Body of pancreas (tissue), 4 donors: Measurements from ENCODE around the gene PHTF2. TPM values are rescaled to one million over a fixed set of nuclear protein-coding genes. Genes with fewer than 3 reads are reported as not detected.
A peak's percentile ranks its signal among the peaks of the same experiment; 100 is the strongest.

Source experiments
- ATAC-seq: fragments of 150-250 bp; one replicate; pipeline ENCODE4 v1.9.1; 2016
- DNase-seq, 4 donors: peaks; one replicate each; pipeline ENCODE4 v3.0.0-alpha.2; 2019
- H3K27ac ChIP-seq, 4 donors: fragments of 200-600 bp; sonication (generic); 1 replicate in 3 of 4; 2 replicates in 1 of 4; pipeline versions ENCODE4 v1.5.1 to v1.6.1; 2016 to 2019; ENCODE audit warnings: mild to moderate bottlenecking in 1 of 4, mixed read lengths in 1 of 4, moderate library complexity in 1 of 4
- H3K27me3 ChIP-seq, 2 donors: fragments of 200-600 bp; sonication (generic); one replicate each; pipeline ENCODE4 v1.6.0; 2016; ENCODE audit warnings: mild to moderate bottlenecking in 1 of 2
- H3K36me3 ChIP-seq, 2 donors: fragments of 200-600 bp; sonication (generic); replicated peaks in 1 of 2; 2 replicates each; pipeline ENCODE4 v1.5.1; 2016; ENCODE audit warnings: low read depth in 2 of 2; ENCODE audit not compliant: insufficient read depth in 1 of 2
- H3K4me1 ChIP-seq: fragments of 200-600 bp; sonication (generic); one replicate; pipeline ENCODE4 v1.6.0; 2016
- H3K4me3 ChIP-seq, 2 donors: fragments of 200-600 bp; sonication (generic); 1 replicate in 1 of 2; 2 replicates in 1 of 2; pipeline ENCODE4 v1.5.1; 2016 to 2019
- H3K9me3 ChIP-seq, 3 donors: fragments of 200-600 bp; sonication (generic); 1 replicate in 2 of 3; 2 replicates in 1 of 3; pipeline ENCODE4 v1.5.1; 2016
- POLR2A ChIP-seq, 3 donors: fragments of 450-650 bp; IDR thresholded peaks; one replicate each; pipeline ENCODE4 v1.6.1; 2016; ENCODE audit warnings: antibody characterized with exemption in 3 of 3, mild to moderate bottlenecking in 2 of 3
- WGBS, 2 donors: methylation state at CpG; one replicate each; pipeline ENCODE4 v1.1.5; 2017; 5-methylcytosine and 5-hydroxymethylcytosine counted together
- intact Hi-C: fragments of 100-400 bp; cut with DNase I; formaldehyde crosslinking; loops from one replicate; pipeline ENCODE4 v1.15.1; 2023
- total RNA-seq, 2 donors: library from RNA; depleted of rRNA; stranded (reverse); fragments of >200 nt; gene quantifications; one replicate each; pipeline ENCODE4 v1.1.0, GENCODE V29; 2016
- TF ChIP-seq, protein P1 (sequence below), 7 experiments: fragments of 450-650 bp in 4 of 7; fragments of 200-600 bp in 3 of 7; sonication (generic) in 3 of 7; IDR thresholded peaks; one replicate each; pipeline ENCODE4 v1.5.1; 2016 to 2019; ENCODE audit warnings: antibody characterized with exemption in 7 of 7

The PHTF2 gene
- total RNA-seq, 2 donors from 2014 or later, result 7.9 to 9.6 TPM

DNA sequence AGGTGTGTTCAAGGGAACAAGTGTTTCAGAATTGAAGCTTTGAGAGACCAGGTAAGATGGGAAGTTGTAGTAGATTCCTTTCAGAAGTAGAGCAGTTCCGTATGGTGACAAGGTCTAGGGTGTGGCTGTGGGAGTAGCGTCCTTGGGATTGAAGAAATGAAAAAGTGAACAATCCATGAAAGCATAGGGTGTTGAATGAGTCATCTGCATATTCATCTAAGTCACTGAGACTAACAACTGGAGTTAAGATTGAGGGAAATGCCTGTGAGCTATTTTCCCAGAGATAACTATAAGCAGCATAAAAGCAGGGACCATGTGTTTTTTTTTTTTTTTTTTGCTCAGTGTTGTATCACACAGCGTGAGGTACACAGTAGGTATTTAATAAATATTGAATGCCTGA, 134.8 kb downstream of the PHTF2 start:
- intact Hi-C loops, result no loop called here
- DNase-seq (no peak), ATAC-seq (no peak)
- TF ChIP-seq, protein P1, sequence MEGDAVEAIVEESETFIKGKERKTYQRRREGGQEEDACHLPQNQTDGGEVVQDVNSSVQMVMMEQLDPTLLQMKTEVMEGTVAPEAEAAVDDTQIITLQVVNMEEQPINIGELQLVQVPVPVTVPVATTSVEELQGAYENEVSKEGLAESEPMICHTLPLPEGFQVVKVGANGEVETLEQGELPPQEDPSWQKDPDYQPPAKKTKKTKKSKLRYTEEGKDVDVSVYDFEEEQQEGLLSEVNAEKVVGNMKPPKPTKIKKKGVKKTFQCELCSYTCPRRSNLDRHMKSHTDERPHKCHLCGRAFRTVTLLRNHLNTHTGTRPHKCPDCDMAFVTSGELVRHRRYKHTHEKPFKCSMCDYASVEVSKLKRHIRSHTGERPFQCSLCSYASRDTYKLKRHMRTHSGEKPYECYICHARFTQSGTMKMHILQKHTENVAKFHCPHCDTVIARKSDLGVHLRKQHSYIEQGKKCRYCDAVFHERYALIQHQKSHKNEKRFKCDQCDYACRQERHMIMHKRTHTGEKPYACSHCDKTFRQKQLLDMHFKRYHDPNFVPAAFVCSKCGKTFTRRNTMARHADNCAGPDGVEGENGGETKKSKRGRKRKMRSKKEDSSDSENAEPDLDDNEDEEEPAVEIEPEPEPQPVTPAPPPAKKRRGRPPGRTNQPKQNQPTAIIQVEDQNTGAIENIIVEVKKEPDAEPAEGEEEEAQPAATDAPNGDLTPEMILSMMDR (IDR thresholded peaks at IDR 0.05), result no peak
- no peak for TF ChIP-seq POLR2A (IDR thresholded peaks at IDR 0.05)
- H3K4me3 ChIP-seq, result no peak overlapping the region
- H3K4me1 ChIP-seq, result no peaks in the 10 kb centered on the region
- WGBS, 2 donors, result 82 to 84% methylated on average over 3 of the region's 3 CpGs
- no peak overlapping the region for H3K27ac ChIP-seq
- H3K27me3 ChIP-seq, result no peaks in the 10 kb centered on the region
- no peaks in the 10 kb centered on the region for H3K36me3 ChIP-seq
- no peaks in the 10 kb centered on the region for H3K9me3 ChIP-seq

DNA sequence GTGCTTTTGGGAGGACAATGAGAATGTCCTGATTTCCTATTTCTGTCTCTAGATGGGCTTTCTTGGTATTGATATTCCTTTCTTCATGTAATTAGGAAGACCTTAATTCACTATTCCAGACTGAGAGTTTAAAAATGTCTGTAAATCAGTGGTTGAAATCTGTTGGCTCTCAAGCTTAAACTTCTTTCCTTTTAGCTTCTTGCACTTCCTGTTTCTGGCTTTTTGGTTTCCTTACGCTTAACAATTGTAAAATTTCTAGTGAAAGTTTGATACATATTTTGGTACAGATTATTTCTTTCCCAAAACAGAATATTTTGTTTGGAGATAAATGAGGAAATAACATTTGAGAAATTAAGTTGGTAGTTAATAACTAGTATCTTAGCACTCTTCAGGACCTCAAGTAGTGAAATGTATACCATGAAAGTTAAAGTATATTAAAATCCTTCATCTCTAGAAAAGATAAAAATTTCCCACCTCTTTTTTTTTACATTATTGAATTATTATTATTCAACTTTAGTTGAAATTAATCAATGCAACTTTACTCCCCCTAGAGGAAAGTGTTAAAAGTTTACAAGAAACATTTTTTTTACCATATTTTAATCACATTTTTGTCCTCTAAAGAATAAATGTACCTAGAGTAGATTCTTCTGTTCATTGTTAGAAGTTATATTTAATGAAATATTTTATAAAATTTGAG, 137.2 kb downstream of the PHTF2 start:
- Histone ChIP-seq H3K27ac (no peak overlapping the region), H3K9me3 (no peaks in the 10 kb centered on the region), H3K36me3 (no peaks in the 10 kb centered on the region), H3K27me3 (no peaks in the 10 kb centered on the region), H3K4me1 (no peaks in the 10 kb centered on the region), H3K4me3 (no peak overlapping the region)
- TF ChIP-seq, protein P1 (IDR thresholded peaks at IDR 0.05), result peak in 4 of 7 experiments; percentile 19 to 34 (median 28)
- TF ChIP-seq POLR2A (IDR thresholded peaks at IDR 0.05), result no peak
- intact Hi-C loops, result no loop called here
- ATAC-seq (no peak), DNase-seq (no peak)
- WGBS, 2 donors, result 63 to 71% methylated on average over 1 of the region's 1 CpG

DNA sequence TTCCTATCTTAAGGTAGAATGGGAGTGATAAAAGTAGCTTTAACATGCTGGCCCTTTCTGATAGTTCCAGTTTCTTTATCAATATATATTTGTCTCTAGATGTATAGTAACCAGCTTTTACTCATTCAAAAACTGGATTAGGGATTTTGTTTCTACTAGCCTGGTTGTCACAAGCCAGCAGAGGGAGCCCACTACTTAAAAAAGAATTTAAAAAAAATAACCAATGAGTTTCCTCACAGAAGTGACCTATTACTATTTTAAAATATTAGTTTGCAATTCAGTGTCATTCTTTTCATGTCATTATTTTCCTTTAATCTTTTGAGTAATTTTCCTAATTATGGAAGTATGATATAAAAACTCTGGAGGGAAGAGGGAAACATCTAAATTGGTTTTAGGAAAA, 142.1 kb downstream of the PHTF2 start:
- no peaks in the 10 kb centered on the region for H3K9me3 ChIP-seq
- H3K27ac ChIP-seq, result no peak overlapping the region
- ATAC-seq (no peak), DNase-seq (peak in 3 of 4 donors; percentile 18 to 47 (median 41))
- H3K4me1 ChIP-seq, result no peaks in the 10 kb centered on the region
- H3K27me3 ChIP-seq, result no peaks in the 10 kb centered on the region
- intact Hi-C loops, result no loop called here
- H3K4me3 ChIP-seq, result no peak overlapping the region
- H3K36me3 ChIP-seq, result no peaks in the 10 kb centered on the region
- TF ChIP-seq POLR2A (IDR thresholded peaks at IDR 0.05), result no peak
- TF ChIP-seq, protein P1 (IDR thresholded peaks at IDR 0.05), result peak in 6 of 7 experiments; percentile 28 to 63 (median 46)

DNA sequence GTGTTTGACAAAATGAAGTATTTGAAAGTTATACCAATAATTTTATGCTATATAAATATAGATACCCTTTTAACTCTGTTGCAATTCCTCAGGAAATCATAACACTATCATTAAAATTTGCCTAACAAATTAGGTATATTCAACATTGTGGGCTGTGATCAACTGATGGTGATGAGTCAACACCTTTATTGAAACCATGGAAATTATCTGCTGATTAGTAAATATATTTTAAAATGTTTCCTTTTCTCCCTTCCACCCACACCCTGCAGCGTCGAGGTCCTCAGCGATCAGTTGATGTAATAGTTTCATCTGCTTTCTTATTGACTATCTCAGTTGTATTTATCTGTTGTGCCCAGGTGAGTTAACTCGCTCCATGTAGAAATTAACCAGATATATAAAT, 143.9 kb downstream of the PHTF2 start:
- H3K4me3 ChIP-seq, result no peak overlapping the region
- 61 to 64% methylated on average over 4 of the region's 4 CpGs for WGBS, 2 donors
- no peaks in the 10 kb centered on the region for H3K4me1 ChIP-seq
- H3K36me3 ChIP-seq, result no peaks in the 10 kb centered on the region
- no peak for TF ChIP-seq POLR2A (IDR thresholded peaks at IDR 0.05)
- TF ChIP-seq, protein P1 (IDR thresholded peaks at IDR 0.05), result no peak
- intact Hi-C loops, result no loop called here
- ATAC-seq (no peak), DNase-seq (no peak)
- no peak overlapping the region for H3K27ac ChIP-seq
- no peaks in the 10 kb centered on the region for H3K27me3 ChIP-seq
- no peaks in the 10 kb centered on the region for H3K9me3 ChIP-seq
